ENCODE data around the gene PLA2G7. TPM values are rescaled to one million over a fixed set of nuclear protein-coding genes. Genes with fewer than 3 reads are reported as not detected.
A peak's percentile ranks its signal among the peaks of the same experiment; 100 is the strongest.

PLA2G7 gene
- 1 to 10 TPM in 3 of 4 donors, not detected in 1; 1.5 to 4.8 (median 1.6) TPM for total RNA-seq

DNA sequence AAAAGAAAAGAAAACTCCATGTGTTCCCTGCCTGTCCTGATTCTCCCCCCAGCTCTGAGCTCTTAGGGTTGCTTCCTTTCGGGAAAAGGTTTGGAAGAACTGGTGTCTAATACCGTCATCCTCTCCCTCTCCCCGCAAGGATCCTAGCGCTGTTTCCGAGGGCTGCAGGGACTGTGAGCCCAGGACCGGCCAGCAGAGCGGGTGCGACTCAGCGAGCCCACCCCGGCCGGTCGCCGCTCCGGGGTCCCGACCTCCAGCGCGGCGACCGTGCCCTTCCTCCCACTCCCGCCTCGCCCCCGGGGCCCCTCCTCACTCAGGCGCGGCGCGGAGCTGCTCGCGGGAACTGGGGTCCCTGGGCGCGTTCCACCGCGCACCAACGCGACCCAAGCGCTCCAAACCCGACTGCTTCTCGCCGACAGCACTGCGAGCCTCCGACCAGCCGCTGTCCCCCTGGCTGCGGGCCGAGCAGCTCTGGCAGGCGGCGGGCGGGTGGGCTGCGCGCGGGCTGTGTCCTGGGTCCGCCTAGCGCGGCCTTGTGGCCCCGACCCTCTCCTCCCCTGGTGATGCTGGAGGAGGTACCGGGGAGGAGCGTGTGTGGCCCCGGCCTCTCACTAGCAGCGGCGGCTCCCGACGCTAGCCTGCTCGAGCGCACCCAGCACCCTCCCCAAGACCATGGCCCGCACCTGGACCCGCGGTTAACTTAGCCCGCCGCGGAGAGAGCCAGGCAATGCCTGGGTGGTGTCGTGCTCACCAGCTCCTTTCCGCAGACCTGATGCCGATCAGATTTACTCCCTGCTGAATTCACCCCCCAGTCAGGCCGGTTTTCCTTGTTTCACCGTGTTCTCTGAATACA is at the start of gene PLA2G7:
Gene PLA2G7 (minus strand): TSS at position 509 of the 853 bp plus-strand sequence. CDS start 12,484 bp downstream, outside the sequence.
- no peaks in the 10 kb centered on the region for H3K9me3 ChIP-seq
- DNase-seq (ENCODE audit: low spot score in 2 of 2), result no peak
- TF ChIP-seq POLR2A (IDR thresholded peaks at IDR 0.05), result no peak
- TF ChIP-seq, protein P1, sequence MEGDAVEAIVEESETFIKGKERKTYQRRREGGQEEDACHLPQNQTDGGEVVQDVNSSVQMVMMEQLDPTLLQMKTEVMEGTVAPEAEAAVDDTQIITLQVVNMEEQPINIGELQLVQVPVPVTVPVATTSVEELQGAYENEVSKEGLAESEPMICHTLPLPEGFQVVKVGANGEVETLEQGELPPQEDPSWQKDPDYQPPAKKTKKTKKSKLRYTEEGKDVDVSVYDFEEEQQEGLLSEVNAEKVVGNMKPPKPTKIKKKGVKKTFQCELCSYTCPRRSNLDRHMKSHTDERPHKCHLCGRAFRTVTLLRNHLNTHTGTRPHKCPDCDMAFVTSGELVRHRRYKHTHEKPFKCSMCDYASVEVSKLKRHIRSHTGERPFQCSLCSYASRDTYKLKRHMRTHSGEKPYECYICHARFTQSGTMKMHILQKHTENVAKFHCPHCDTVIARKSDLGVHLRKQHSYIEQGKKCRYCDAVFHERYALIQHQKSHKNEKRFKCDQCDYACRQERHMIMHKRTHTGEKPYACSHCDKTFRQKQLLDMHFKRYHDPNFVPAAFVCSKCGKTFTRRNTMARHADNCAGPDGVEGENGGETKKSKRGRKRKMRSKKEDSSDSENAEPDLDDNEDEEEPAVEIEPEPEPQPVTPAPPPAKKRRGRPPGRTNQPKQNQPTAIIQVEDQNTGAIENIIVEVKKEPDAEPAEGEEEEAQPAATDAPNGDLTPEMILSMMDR (IDR thresholded peaks at IDR 0.05), result no peak
- no peak for TF ChIP-seq EP300 (IDR thresholded peaks at IDR 0.05)
- 3 to 5% methylated on average over 12 to 44 of the region's 73 CpGs for WGBS, 2 donors
- peak within 1 kb of the TSS; percentile 45 to 68 (median 48) for H3K4me3 ChIP-seq
- peaks cover 0 to 23% of the 10 kb centered on the region in 2 donors for H3K27me3 ChIP-seq
- H3K36me3 ChIP-seq, result no peaks in the 10 kb centered on the region
- H3K27ac ChIP-seq, result peak within 1 kb of the TSS in 2 of 4 donors; percentile 18 to 55
- H3K4me1 ChIP-seq, result peaks cover 0 to 14% (median 8%) of the 10 kb centered on the region in 4 donors

DNA sequence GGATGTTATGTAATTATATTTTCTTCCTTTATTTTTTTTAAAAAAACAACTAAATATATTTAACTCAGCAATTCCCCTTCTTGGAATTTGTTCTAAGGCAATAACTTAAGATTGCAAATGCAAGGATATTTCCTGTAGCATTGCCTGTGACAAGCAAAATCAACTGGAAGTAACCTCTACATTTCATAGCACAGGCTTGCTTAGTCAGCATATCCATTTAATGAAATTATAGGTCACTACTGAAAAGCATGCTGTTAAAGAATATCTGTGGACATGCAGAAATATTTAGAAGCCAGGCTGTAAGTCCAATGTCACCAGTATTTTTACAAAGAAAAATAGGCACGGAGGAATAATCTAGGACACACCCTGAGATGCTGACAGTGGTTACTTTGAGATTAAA is 49.4 kb upstream of the PLA2G7 start:
- H3K9me3 ChIP-seq, result no peaks in the 10 kb centered on the region
- WGBS, 2 donors, result 76 to 79% methylated on average over 1 of the region's 1 CpG
- H3K27me3 ChIP-seq, result no peaks in the 10 kb centered on the region
- no peaks in the 10 kb centered on the region for H3K4me1 ChIP-seq
- H3K27ac ChIP-seq, result no peak overlapping the region
- DNase-seq (ENCODE audit: low spot score in 2 of 2), result no peak
- no peaks in the 10 kb centered on the region for H3K36me3 ChIP-seq
- no peak overlapping the region for H3K4me3 ChIP-seq
- TF ChIP-seq, protein P1 (IDR thresholded peaks at IDR 0.05), result no peak
- TF ChIP-seq POLR2A (IDR thresholded peaks at IDR 0.05) (no peak), EP300 (IDR thresholded peaks at IDR 0.05) (no peak)

DNA sequence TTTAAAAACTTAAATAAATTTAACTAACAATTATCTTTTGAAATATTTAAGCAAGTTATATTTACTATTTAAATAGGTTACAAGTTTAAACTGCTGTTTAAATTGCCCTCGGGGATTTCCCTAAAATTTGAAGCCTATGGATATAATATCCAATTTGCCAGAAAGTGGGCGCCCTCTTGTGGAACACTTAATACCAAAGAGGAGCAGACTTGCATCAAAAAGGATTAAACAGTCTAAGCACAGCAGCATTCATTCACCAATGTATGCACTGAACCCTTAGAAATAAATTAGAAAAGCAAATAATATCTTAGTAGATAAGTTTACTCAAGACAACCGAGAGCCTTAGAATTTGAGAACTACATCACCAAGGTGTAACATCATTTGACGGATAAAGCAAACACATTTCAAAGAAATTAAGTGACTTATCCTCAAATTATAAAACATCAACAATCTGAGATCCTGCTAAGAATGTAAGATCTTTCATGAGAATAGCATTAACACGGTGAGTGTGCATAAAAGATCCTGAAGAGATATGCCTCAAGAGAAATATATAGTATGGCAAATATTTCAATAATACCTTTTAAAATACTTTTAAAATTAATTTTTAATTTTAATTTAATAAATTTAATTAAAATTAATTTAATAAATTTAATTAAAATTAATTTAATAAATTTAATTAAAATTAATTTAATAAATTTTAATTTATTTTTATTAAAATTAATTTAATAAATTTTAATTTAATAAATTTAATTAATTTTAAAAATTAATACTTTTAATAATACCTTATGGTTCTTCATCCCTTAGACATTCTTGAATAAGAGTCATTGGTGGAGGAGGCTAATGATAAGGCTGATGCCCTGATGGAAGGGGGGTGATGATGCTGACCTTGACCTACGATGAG is 46.6 kb upstream of the PLA2G7 start:
- no peaks in the 10 kb centered on the region for H3K4me1 ChIP-seq
- no peak overlapping the region for H3K4me3 ChIP-seq
- 35 to 38% methylated on average over 6 of the region's 6 CpGs for WGBS, 2 donors
- peak; percentile 16 to 91 for DNase-seq (ENCODE audit: low spot score in 2 of 2)
- no peaks in the 10 kb centered on the region for H3K36me3 ChIP-seq
- H3K9me3 ChIP-seq, result no peaks in the 10 kb centered on the region
- H3K27me3 ChIP-seq, result no peaks in the 10 kb centered on the region
- TF ChIP-seq POLR2A (IDR thresholded peaks at IDR 0.05) (no peak), EP300 (IDR thresholded peaks at IDR 0.05) (no peak)
- TF ChIP-seq, protein P1 (IDR thresholded peaks at IDR 0.05), result peak; percentile 44 to 54 (median 54)
- H3K27ac ChIP-seq, result no peak overlapping the region

DNA sequence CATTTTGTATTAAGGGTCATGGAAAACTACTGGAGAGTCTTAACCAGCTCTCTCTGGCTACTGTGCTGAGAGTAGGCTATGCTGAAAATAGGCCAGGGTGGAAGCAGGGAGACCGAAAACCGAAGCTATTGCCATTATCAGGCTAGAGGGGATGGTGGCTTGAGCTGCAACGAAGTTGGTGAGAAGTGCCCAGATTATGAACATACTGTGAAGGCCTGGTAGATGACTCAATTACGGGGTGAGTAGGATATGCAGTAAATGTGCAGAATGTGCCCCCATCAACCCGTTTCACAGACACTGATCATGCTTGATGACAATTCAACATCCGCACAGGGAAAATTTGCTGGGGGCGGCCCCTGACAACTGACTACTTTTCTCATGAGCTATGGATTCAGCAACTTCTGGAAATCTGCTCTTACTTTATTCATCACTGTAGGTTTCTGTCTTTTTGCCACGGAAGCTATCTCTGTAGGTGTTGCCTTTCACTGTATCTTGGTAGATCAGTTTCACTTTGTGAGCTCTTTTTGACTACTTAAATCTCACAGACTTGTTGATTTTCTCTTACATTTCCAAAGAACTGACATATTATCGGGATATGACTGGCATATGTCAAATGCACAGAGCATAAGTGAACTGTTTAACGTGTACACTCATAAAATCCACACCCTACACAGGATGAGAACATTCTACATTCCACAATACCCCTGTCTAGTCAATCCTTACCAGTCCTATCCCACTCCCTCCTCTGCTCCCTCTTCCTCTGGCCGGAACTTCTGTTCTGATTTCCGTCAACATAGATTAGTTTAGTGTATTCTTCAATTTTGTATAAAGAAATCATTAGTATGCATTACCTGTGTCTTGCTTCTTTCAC is 42.5 kb upstream of the PLA2G7 start:
- no peak overlapping the region for H3K27ac ChIP-seq
- no peaks in the 10 kb centered on the region for H3K27me3 ChIP-seq
- no peak overlapping the region for H3K4me3 ChIP-seq
- no peak for DNase-seq (ENCODE audit: low spot score in 2 of 2)
- H3K4me1 ChIP-seq, result no peaks in the 10 kb centered on the region
- TF ChIP-seq POLR2A (IDR thresholded peaks at IDR 0.05), result no peak
- TF ChIP-seq, protein P1 (IDR thresholded peaks at IDR 0.05), result no peak
- TF ChIP-seq EP300 (IDR thresholded peaks at IDR 0.05), result no peak
- no peaks in the 10 kb centered on the region for H3K36me3 ChIP-seq
- WGBS, 2 donors, result 78 to 90% methylated on average over 12 of the region's 12 CpGs
- H3K9me3 ChIP-seq, result no peaks in the 10 kb centered on the region

Measured in tibial nerve (tissue), 4 donors.